HG02885 (cell line): ENCODE data around the gene NT5C1B.

Experiments
- ATAC-seq: cut with Tn5 transposase; IDR thresholded peaks from one replicate; pipeline ENCODE4 v1.9.1; 2021; ENCODE audit warnings: mild to moderate bottlenecking; ENCODE audit not compliant: unreplicated experiment, poor library complexity

NT5C1B gene

DNA sequence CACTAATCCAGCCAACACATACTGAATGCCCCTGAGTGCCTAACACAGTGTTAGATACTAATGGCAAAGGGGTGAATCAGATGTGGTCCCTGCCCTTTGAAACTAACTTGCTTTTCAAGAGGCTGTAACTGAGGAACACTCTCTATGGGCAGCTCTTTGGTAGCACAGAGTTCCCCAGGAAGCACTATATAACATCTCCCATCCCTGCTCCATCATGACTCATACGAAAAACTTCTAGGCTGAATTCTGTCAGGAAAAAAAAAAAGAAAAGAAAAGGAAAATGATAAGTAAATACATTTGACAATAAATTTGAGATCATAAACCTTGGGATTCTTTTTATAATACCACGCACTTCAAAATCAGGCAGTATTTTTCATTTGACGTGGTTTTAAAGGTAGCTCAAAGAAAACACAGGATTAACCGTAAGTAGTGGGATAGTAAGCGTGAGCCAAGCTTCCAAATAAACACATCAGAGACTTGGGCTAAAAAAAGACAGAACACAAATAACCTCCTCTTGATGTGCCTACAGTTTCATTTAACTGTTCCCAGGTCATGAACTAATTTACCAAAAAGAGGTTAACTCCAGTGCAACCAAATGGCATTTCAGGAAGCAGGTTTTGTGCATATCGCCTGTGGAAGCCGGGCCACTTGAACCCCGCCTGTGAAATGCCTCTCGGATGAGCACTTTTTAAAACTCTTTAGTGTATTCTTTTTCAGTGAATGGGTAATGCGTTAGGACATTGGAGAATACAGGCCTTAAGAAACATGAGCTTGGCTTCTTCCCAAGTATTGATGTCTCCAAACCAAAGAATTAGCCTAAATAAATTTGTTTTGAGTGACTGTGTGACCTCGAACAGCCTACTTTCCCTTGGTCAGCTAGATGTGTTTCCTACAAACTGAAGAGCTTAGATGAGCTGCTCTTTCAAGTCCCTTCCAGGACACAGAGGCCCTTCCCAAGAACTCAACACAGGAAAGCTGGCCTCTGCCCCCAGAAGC is 71.0 kb downstream of the NT5C1B start:
- no peak for ATAC-seq

DNA sequence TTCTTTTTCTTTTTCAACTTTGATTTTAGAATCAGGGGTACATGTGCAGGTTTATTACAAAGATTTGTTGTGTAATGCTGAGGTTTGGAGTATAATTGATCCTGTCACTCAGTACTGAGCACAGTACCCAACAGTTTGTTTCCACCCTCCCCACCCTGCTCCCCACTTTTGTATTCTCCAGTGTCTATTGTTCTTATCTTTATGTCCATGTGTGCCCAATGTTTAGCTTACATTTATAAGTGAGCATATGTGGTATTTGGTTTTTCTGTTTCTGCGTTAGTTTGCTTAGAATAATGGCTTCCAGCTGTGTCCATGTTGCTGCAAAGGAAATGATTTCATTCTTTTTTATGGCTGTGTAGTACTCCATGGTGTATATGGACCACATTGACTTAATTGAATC is 72.0 kb downstream of the NT5C1B start:
- no peak for ATAC-seq

DNA sequence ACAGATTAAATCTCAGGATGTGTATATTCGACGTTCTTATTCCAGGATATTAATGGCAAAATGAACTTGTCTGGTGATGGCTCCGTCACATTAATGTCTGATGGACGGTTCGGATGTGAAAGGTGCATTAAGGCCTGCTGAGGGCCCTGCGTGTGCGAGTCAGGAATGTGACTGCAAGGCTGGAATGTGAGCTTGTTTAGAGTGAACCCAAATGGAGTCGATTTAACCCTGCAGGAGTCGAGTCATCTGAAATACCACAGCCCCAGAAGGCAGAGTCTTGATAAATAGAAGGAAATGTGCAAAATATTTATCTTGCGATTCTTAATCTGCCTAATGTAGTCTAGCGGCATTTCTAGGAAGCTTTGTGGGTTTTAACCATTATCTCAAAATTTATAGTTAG is 73.3 kb downstream of the NT5C1B start:
- ATAC-seq: no peak

DNA sequence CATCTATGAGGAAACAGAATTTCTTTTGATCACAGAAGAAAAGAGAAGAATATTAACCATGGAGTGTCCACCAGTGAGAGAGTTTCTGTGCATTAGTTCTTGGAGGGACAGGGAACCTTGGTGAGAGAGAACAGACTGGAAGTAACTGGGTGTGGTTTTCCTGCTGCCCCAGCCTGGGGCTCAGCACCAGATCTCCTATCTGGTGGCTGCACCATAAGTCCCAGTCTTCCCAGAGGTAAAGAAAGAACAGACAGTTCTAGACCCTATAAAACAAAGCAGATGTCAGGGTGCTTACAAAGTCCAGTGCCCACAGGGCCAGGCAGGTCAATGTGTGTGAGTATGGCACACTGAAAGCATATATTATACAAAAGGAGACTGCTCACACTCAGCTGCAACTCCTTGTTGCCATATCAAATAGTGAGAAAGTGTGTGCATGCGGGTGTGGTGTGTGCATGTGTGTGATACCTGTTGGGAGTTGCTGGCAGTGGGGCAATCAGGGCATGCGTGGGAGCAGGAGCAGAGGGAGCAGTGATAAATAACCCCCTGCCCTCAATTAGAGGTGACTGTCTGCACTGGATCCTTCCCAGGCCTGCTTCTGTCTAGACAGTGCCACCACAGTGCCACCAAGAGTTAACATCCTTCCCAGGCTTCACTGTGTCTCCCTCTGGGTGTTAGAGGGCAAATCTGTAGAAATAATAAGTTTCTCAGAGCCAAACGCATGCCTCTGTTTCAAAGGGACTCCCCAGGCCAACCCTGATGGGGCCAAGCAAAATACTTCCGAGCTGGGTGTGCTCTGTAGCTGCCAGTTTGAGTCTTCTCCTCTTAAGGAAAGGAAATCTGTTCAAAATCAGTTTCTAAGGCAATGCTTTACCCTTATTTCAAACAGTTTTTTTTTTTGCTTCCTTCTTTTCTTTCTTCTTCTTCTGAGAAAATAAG is 74.6 kb downstream of the NT5C1B start:
- no peak for ATAC-seq
